ENCODE results near the gene SEZ6. TPM values are rescaled to one million over a fixed set of nuclear protein-coding genes. Genes with fewer than 3 reads are reported as not detected.

SEZ6 gene, protein sequence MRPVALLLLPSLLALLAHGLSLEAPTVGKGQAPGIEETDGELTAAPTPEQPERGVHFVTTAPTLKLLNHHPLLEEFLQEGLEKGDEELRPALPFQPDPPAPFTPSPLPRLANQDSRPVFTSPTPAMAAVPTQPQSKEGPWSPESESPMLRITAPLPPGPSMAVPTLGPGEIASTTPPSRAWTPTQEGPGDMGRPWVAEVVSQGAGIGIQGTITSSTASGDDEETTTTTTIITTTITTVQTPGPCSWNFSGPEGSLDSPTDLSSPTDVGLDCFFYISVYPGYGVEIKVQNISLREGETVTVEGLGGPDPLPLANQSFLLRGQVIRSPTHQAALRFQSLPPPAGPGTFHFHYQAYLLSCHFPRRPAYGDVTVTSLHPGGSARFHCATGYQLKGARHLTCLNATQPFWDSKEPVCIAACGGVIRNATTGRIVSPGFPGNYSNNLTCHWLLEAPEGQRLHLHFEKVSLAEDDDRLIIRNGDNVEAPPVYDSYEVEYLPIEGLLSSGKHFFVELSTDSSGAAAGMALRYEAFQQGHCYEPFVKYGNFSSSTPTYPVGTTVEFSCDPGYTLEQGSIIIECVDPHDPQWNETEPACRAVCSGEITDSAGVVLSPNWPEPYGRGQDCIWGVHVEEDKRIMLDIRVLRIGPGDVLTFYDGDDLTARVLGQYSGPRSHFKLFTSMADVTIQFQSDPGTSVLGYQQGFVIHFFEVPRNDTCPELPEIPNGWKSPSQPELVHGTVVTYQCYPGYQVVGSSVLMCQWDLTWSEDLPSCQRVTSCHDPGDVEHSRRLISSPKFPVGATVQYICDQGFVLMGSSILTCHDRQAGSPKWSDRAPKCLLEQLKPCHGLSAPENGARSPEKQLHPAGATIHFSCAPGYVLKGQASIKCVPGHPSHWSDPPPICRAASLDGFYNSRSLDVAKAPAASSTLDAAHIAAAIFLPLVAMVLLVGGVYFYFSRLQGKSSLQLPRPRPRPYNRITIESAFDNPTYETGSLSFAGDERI
- not detected for total RNA-seq

DNA sequence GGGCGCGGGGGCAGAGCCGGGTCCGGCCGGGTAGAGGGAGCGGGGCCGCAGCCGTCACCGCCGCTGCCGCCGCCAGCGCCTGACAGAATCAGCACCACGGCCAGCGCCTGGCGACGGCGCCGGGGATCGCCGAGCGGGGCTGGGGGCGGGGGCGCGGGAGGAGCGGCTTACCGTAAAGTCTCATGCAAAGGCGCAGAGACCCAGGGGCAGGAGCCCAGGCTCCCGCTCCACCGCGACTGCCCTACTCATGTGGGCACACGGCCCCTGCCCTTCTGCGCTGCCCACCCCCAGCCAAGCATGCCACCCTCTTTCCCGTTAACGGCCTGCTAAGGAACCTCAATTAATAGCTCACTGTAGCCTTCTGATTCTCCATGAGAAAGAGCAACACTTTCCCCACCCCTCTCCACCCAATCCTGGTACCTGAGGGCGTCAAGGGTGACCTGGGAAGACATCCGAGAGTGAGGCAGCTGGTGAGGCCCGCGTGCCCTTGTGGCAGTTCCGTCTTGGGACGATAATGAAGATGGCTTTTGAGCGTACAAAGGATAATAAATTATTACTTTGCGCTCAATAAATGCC is at the start of gene SEZ6:
Gene SEZ6, minus strand, starts transcription at position 98 of the 576 bp plus-strand sequence. CDS start 164 bp downstream, outside the sequence.
- no peak within 1 kb of the TSS for H3K27ac Mint-ChIP-seq
- no peaks in the 10 kb centered on the region for H3K9me3 Mint-ChIP-seq
- peaks cover 59% of the 10 kb centered on the region for H3K27me3 Mint-ChIP-seq (ENCODE audit: low read depth)
- no peaks in the 10 kb centered on the region for H3K36me3 Mint-ChIP-seq (ENCODE audit: insufficient read depth in 2 of 2)
- H3K4me3 Mint-ChIP-seq: peak within 1 kb of the TSS; percentile 31 to 35
- H3K4me1 Mint-ChIP-seq (ENCODE audit: low read depth): no peaks in the 10 kb centered on the region
- ATAC-seq (replicated peaks in 1 of 2): peak; percentile 86 to 88
- DNase-seq: peak; percentile 82 to 83

DNA sequence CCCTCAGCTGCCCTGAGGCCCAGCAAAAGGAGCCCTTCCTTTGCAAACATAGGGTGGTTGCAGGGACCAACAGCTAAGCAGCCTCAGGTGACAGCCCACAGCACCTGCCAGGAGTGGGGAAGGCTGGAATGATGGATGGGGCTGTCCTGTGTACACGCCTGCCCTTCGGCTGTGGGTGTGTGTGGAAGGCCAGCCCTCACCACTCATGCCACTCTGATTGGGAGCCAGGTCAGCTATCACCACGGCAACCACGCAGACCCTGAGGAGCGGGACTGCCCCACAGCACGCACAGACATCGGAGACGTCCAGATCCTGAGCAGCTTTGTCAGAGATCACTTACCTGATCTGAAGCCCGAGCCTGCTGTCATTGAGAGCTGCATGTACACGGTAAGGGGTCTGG is 49.0 kb upstream of the SEZ6 start:
- Mint-ChIP-seq H3K4me3 (no peak overlapping the region), H3K27me3 (ENCODE audit: low read depth) (peaks cover 2% of the 10 kb centered on the region), H3K36me3 (ENCODE audit: insufficient read depth in 2 of 2) (no peaks in the 10 kb centered on the region), H3K27ac (no peak overlapping the region), H3K4me1 (ENCODE audit: low read depth) (peaks cover 6% of the 10 kb centered on the region), H3K9me3 (no peaks in the 10 kb centered on the region)
- DNase-seq: no peak
- ATAC-seq (replicated peaks in 1 of 2): no peak

DNA sequence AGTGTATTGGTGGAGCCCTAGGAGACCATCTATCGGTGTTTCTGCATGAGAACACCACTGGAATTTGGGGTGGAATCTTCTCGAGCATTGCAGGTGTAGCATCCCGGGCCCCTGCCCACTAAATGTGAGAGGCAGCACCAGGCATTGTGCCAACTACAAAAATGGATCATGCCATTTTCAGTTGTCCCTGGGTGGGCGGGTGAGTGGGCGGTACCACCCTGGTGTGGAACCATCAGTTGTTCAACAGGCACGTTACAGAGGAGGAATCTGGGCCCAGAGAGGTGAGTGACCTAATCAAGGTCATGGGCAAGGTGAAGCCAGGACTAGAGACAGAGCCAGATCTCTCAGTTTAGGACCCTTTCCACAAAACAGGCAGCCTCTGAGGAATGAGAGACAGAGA is 45.9 kb upstream of the SEZ6 start:
- no peaks in the 10 kb centered on the region for H3K9me3 Mint-ChIP-seq
- peaks cover 19% of the 10 kb centered on the region for H3K27me3 Mint-ChIP-seq (ENCODE audit: low read depth)
- no peak overlapping the region for H3K27ac Mint-ChIP-seq
- H3K36me3 Mint-ChIP-seq (ENCODE audit: insufficient read depth in 2 of 2): no peaks in the 10 kb centered on the region
- H3K4me3 Mint-ChIP-seq: no peak overlapping the region
- peaks cover 9% of the 10 kb centered on the region for H3K4me1 Mint-ChIP-seq (ENCODE audit: low read depth)
- no peak for ATAC-seq (replicated peaks in 1 of 2)
- no peak for DNase-seq

DNA sequence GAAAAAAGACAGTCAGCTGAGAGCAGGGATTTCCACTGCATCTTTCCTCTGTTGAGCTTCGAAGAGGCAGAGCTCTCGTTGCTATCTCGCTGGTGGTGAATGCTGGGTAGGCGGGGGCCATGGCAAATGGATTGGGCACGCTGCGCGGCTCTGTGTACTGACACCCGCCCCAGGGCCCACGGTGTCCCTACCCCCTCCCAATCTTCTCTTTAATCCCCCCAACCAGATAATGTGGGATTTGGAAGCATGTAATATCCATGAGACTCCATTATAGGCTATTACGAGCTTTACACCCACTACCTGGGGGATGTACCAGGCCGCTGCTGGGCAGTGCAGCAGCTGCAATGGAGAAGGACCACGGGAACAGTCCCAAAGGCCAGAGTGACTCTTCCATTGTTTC is 45.4 kb upstream of the SEZ6 start:
- no peaks in the 10 kb centered on the region for H3K9me3 Mint-ChIP-seq
- ATAC-seq (replicated peaks in 1 of 2): no peak
- H3K4me1 Mint-ChIP-seq (ENCODE audit: low read depth): peaks cover 9% of the 10 kb centered on the region
- H3K27ac Mint-ChIP-seq: no peak overlapping the region
- peaks cover 25% of the 10 kb centered on the region for H3K27me3 Mint-ChIP-seq (ENCODE audit: low read depth)
- H3K36me3 Mint-ChIP-seq (ENCODE audit: insufficient read depth in 2 of 2): no peaks in the 10 kb centered on the region
- no peak for DNase-seq
- no peak overlapping the region for H3K4me3 Mint-ChIP-seq

DNA sequence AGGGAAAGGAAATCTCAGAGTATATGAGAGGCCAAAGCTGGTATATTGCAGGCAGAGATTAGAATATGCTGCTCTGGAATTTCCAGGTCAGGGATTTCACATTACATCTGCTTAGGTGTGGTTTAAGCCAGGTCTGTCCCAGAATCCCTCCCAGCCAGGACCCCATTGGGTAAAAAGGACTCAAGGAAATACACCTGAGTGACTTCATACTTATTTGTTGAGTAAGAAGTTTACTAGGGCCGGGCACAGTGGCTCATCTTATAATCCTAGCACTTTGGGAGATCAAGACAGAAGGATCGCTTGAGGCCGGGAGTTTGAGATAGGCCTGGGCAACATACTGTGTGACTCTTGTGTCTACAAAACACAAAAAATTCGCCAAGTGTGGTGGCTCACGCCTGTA is 44.3 kb upstream of the SEZ6 start:
- DNase-seq (no peak), ATAC-seq (replicated peaks in 1 of 2) (no peak)
- Mint-ChIP-seq H3K27me3 (ENCODE audit: low read depth) (peaks cover 29% of the 10 kb centered on the region), H3K36me3 (ENCODE audit: insufficient read depth in 2 of 2) (no peaks in the 10 kb centered on the region), H3K27ac (no peak overlapping the region), H3K9me3 (no peaks in the 10 kb centered on the region), H3K4me3 (no peak overlapping the region), H3K4me1 (ENCODE audit: low read depth) (peaks cover 9% of the 10 kb centered on the region)

DNA sequence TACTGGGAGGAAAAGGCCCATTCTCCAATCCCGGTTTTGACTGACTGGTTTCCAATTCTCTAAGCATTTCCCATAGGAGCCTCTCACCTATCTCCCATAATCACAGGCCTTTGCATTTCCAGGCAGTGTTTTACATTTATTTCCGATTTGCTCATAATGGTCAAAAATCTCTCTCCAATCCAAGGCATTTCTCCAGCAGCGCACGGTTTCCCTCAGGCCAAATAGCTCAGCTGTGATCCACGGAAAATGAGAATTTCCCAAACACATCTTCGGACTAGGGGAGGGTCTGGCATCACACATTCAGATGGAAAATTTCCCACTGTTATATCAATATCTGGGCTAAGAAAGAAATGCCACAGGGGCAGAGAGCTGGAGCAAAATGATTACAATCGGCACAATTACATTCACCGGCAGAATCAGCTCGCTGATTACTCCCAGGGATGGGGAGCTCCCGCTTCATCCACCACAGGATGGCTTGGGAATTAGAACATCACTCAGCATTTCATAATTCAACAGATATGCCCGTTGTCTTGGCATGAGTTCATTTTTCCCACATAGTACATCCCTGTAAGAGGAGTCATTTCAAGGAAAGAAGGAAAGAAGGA is 43.8 kb upstream of the SEZ6 start:
- ATAC-seq (replicated peaks in 1 of 2) (no peak), DNase-seq (no peak)
- Mint-ChIP-seq H3K4me1 (ENCODE audit: low read depth) (peaks cover 9% of the 10 kb centered on the region), H3K4me3 (no peak overlapping the region), H3K36me3 (ENCODE audit: insufficient read depth in 2 of 2) (no peaks in the 10 kb centered on the region), H3K9me3 (no peaks in the 10 kb centered on the region), H3K27ac (no peak overlapping the region), H3K27me3 (ENCODE audit: low read depth) (peaks cover 29% of the 10 kb centered on the region)

DNA sequence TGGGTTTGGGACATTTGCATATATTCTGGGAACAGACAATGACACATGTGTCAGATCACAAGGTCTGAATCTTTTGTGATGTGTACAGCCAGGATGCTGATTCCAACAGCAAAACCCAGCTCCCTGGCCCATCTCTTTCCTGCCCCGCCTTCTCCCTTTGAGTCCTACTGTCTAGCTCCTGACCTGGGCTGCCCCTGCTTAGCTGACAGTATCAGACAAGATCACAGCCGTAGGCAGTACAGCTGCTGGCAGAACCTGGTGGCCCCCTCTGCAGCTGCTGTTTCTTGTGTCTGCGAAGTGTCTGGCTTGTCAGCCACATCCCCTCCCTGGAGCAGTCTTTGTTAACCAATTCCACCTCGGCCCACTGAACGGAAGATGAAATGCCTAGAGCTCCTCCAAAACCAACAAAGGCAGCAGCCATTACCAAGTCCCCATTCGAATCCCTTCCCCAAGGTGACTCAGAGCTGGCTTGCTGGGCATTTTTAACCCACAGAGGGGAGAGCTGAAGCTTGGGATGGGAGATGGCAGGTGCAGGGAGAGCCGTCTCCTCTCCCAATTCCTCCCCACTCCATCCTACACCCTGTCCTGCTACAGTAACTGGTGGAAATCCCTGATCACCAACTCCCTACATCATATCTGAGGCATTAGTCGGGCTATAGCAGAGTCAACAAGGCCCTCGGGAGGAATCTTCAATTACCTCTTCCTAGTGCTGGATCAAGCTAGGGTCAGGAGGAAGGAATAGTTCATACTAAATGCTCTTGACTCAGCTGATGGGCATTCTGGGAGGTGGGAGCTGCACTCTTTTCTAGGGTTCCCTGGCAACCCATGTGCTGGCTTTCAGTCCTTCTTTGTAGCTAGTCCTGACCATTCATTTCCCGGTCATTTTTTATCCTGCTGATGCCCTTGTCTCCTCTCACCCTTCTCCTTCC is 42.9 kb upstream of the SEZ6 start:
- peak in 1 of 2 donors; percentile 17 for ATAC-seq (replicated peaks in 1 of 2)
- no peaks in the 10 kb centered on the region for H3K9me3 Mint-ChIP-seq
- no peaks in the 10 kb centered on the region for H3K36me3 Mint-ChIP-seq (ENCODE audit: insufficient read depth in 2 of 2)
- H3K27ac Mint-ChIP-seq: no peak overlapping the region
- H3K4me3 Mint-ChIP-seq: no peak overlapping the region
- H3K27me3 Mint-ChIP-seq (ENCODE audit: low read depth): peaks cover 29% of the 10 kb centered on the region
- no peak for DNase-seq
- peaks cover 9% of the 10 kb centered on the region for H3K4me1 Mint-ChIP-seq (ENCODE audit: low read depth)

DNA sequence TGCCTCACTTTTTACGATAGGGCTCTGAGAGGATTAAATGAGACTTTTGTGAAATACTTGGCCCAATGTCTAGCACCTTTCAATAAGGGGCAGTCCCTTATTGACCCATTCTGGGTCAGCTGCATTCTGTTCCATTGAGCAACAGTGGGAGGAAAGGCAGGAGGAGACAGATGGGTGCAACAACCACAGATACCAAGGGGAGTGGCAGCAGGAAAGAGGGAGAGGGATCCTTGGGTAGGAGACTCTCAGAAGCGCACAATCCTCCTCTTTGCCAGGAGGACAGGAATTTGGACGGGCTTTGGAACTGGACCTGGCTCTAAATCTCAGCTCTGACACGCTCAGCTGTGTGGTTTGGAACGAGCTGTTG is 40.6 kb upstream of the SEZ6 start:
- Mint-ChIP-seq H3K36me3 (ENCODE audit: insufficient read depth in 2 of 2) (no peaks in the 10 kb centered on the region), H3K27ac (no peak overlapping the region), H3K4me1 (ENCODE audit: low read depth) (peaks cover 18% of the 10 kb centered on the region), H3K4me3 (no peak overlapping the region), H3K27me3 (ENCODE audit: low read depth) (peaks cover 29% of the 10 kb centered on the region), H3K9me3 (no peaks in the 10 kb centered on the region)
- DNase-seq: no peak
- ATAC-seq (replicated peaks in 1 of 2): no peak

DNA sequence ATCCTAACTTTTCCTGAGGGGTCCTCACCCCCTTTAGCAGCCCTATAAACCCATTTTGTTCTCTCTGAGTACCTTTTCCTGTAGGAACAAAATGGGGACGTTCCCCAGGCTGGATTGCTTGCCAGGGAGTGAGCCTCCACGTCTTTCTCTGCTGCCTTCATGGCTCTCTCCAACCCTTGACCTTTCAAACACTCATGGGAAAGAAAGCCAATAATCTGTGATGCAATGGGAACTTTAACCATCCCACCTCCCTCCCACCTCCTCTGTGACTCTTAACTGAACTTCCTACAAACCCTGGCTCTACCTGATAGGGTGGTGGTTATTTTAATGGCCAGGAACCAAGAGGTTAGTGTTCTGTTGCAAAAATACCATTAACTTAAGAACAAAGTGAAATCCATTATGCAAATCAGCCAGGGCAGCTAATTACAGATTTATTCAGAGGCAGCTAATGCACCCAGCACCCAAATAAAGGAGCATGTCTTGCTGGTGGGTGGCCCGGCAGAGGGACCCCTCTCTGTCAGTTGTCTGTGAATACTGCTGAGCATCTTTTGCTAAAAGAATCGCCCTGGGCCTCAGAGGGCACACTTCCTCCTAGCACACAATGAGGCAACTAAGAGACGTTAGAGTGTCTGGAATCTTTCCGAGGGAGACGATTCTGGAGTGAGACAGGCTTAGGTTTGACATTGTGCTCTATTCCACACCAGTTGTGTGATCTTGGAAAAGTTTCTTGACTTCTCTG is 40.1 kb upstream of the SEZ6 start:
- Mint-ChIP-seq H3K4me1 (ENCODE audit: low read depth) (peaks cover 18% of the 10 kb centered on the region), H3K4me3 (no peak overlapping the region), H3K9me3 (no peaks in the 10 kb centered on the region), H3K36me3 (ENCODE audit: insufficient read depth in 2 of 2) (no peaks in the 10 kb centered on the region), H3K27me3 (ENCODE audit: low read depth) (peaks cover 29% of the 10 kb centered on the region), H3K27ac (no peak overlapping the region)
- ATAC-seq (replicated peaks in 1 of 2): no peak
- DNase-seq: no peak

DNA sequence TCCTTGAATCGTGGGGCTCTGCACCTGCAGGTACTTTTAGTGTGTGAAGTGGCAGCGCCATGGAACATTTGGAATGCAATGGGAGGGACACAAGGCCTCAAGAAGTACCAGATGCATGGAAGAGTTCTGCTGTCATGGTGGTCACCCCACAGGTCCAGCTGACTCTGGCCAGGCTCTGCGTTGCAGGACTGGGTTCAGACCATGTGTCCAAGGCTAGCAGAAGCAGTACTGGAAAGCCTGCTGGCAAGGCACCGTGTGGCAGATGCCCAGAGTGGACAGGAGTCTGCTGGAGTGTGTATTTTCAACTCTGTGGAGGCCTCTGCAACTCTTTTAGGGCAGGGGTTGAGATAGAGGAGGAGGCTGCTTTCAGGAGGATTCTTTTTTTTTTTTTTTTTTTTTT is 39.2 kb upstream of the SEZ6 start:
- no peak for ATAC-seq (replicated peaks in 1 of 2)
- Mint-ChIP-seq H3K4me3 (no peak overlapping the region), H3K27ac (no peak overlapping the region), H3K27me3 (ENCODE audit: low read depth) (peaks cover 29% of the 10 kb centered on the region), H3K9me3 (no peaks in the 10 kb centered on the region), H3K36me3 (ENCODE audit: insufficient read depth in 2 of 2) (no peaks in the 10 kb centered on the region), H3K4me1 (ENCODE audit: low read depth) (peaks cover 18% of the 10 kb centered on the region)
- DNase-seq: no peak

DNA sequence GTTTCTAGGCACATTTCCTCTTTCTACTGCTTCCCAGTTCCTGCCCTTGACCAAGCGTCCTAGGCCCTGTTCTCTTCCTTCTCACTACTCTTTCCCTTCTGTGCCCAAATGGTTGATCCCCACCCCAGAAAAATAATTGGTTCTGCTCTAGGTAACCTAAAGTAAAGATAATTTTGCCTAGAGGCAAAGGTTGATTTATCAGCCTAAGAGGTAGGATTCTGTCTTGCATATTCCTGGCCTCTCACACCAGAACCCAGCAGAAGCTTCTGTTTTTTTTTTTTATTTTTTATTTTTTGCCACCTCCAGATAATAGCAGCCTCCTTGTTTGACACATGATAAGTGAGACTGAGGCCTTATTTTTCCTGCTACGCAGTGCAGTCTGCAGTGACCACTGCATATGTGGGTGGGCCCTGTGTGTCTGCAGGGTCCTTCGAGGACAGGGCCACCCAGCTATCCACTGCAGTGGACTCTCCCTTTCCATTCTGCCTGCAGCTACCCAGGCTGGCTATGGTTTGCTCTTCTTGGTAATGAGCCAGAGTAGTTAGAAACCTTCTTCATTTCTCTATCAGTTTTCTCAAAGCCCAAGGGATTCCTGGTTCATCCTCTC is 37.8 kb upstream of the SEZ6 start:
- DNase-seq: no peak
- H3K27me3 Mint-ChIP-seq (ENCODE audit: low read depth): peaks cover 15% of the 10 kb centered on the region
- H3K27ac Mint-ChIP-seq: peak overlapping the region; percentile 21

More for the DNA sequence above, 37.8 kb upstream of the SEZ6 start:
- no peak overlapping the region for H3K4me3 Mint-ChIP-seq
- ATAC-seq (replicated peaks in 1 of 2): no peak
- H3K4me1 Mint-ChIP-seq (ENCODE audit: low read depth): peaks cover 14% of the 10 kb centered on the region
- no peaks in the 10 kb centered on the region for H3K9me3 Mint-ChIP-seq
- no peaks in the 10 kb centered on the region for H3K36me3 Mint-ChIP-seq (ENCODE audit: insufficient read depth in 2 of 2)
